HG03354 (cell line): Measurements from ENCODE around the gene MAML1.
"Not testable (repeated sequence)": the region's sequence is repeated elsewhere in the genome, so short reads cannot be mapped to it uniquely, and the experiment has no call there.

Source experiments
- ATAC-seq: cut with Tn5 transposase; IDR thresholded peaks from one replicate; pipeline ENCODE4 v1.9.1; 2021; ENCODE audit warnings: mild to moderate bottlenecking; ENCODE audit not compliant: unreplicated experiment, poor library complexity, severe bottlenecking

MAML1 gene

GRCh38 chr5:179789278-179789677 is 56.7 kb downstream of the MAML1 start:
- not testable (repeated sequence) for ATAC-seq

- ATAC-seq = no peak
Measured at GRCh38 chr5:179791881-179792611, 59.4 kb downstream of the MAML1 start.

GRCh38 chr5:179792612-179793467 is 60.2 kb downstream of the MAML1 start:
- ATAC-seq = no peak

DNA sequence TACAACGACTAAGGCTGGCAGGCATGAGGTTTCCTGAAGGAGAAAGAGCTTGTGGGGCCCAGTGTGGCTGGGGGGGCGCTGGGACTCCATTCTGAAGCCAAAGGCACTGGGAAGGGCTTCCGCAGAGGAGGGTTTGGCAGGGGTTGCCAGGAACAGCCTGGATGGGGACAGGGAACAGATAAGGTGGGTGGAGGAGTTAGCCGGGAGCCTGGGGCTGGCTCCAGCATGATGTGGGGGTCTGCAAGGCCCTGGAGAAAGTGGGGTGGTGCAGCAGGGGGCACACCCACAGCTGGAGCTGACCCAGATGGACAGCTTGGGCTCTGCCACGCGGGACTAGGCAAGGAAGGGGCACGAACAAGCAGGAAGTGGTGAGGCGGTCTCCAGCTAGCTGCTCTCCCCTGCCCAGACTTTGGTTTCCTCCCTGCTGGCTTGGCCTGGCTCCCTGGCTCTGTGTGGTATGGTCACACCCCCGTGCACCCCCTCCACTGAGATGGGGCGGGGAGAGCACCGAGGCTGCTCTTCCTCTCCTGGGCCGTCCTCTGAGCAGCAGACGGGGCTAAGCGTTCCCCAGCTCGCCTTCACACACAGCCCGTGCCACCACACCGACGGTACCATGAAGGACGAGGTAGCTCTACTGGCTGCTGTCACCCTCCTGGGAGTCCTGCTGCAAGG is 61.0 kb downstream of the MAML1 start, which contains the start of gene LTC4S:
LTC4S (plus strand) TSS at position 519 of the 672 bp plus-strand sequence; CDS start at position 614, 95 bp downstream.
- ATAC-seq = no peak

DNA sequence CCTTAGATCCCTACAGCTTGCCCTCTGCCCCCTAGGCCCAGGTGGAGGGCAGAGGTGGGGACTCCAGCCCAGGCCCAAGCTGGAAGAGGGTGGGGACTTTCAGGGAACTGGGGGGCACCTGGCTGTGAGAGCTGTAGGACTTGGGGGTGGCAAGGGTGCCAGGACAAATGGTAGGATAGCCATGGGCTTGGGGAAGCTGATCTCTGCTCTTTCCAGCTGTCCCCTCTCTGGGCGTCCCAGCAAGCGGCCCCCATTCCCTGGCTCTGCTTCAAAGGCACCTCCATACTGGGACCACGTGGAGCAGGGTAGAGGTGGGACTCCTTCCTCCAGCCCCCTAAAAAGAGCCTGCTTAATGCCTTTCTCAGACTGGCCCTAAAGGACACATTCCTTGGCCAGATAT is 61.5 kb downstream of the MAML1 start:
- ATAC-seq = no peak

GRCh38 chr5:179794575-179794974 is 62.0 kb downstream of the MAML1 start:
- no peak for ATAC-seq

DNA sequence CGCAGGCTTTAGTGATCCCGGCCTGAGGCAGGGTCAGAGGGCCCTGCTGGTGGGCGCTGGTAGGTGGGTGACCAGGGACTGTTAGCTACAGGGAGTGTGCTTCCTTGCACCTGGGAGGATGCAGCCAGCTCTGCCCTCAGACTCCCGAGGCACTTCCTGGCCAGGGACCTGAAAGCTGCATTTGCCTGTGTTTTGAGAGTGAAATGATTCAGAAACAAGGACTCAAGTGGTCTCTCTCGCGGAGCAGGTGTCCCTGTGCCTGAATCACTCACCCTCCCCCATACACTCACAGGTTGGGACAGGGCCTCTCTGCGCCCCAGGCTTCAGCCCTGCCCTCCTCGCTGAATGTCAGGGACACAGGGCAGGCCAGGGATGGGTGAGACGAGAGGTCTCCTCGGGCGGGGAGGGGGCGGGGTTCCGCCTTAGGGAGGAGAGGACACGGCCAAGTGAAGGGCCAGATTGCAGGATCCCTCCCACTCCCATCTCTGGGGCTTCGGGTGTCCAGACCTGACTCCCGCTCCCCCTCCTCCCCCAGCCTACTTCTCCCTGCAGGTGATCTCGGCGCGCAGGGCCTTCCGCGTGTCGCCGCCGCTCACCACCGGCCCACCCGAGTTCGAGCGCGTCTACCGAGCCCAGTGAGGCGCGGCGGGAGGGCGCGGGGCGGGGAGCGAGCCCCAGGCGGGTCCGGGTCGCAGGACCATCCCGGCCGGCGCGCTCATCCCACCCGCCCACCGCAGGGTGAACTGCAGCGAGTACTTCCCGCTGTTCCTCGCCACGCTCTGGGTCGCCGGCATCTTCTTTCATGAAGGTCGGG is 62.6 kb downstream of the MAML1 start:
- peak; percentile 1 for ATAC-seq

DNA sequence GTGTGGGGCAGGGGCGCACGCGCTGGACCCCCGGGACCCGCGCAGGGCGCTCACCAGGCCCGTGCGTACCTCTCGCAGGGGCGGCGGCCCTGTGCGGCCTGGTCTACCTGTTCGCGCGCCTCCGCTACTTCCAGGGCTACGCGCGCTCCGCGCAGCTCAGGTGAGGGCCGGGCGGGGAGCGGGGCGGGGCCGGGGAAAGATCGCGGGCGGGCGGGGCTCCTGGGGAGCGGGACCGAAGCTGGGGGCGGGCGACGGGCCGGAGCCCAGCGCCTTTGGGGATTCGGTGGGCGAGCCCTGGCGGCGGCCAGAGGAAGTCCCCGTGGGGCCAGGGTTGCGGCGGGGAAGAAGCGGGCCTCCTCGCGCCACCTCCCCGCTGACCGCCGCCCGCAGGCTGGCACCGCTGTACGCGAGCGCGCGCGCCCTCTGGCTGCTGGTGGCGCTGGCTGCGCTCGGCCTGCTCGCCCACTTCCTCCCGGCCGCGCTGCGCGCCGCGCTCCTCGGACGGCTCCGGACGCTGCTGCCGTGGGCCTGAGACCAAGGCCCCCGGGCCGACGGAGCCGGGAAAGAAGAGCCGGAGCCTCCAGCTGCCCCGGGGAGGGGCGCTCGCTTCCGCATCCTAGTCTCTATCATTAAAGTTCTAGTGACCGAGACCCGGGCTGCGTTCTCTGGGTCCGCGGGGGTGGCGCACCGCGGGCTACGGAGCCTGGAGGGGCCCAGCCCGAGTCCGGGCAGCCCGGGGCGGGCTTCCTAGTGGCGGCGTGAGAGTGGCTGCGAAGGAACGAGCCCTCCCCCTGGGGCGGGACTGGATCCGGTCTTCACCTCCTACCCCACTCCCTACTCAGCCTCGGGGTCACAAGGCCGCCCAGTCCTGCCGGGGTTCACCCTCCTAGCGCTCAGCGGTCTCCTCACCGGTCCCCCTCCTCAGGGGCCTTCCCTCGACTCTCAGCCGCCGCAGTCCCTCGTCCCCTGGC is 63.5 kb downstream of the MAML1 start:
- peak; percentile 78 for ATAC-seq

DNA sequence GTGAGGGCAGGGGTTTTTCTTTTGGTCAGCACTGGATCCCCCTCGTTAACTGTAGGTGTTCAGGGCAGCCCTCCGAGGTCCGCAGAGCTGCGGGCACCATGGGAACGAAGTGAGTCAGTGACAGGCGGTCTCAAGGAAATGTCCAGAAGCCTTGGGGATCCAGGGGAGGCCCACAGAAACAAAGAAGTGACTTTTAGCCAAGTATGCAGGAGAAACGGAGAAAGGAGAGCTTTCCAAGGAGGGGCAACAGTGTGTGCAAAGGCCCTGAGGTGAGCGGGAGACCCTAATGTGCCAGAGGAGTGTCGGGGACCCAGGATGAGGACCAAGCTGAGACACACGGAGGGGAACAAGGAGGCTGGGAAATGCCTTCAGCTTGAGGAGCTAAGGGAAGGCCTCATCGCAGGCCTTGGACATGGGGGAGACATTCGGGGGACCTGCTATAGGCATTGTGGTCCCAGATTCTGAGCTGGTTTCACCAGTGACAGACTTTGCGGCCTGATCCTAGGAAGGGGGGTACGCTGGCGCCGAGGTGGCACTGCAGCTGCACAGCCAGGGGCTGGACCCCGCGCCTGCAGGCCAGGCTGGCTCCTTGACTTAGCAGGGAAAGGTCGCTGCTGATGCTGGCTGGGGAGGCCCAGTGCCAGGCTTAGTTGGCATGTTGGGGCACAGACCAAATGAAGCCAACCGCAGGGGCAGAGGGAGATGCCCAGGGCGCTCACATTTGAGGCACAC is 64.4 kb downstream of the MAML1 start:
- ATAC-seq = no peak

GRCh38 chr5:179797741-179798140 is 65.1 kb downstream of the MAML1 start:
- ATAC-seq = no peak

GRCh38 chr5:179798144-179798770 is 65.6 kb downstream of the MAML1 start:
- ATAC-seq = no peak

- ATAC-seq = no peak
Measured at GRCh38 chr5:179798771-179799643, 66.4 kb downstream of the MAML1 start.

GRCh38 chr5:179799644-179799973 is 67.0 kb downstream of the MAML1 start:
- no peak for ATAC-seq

DNA sequence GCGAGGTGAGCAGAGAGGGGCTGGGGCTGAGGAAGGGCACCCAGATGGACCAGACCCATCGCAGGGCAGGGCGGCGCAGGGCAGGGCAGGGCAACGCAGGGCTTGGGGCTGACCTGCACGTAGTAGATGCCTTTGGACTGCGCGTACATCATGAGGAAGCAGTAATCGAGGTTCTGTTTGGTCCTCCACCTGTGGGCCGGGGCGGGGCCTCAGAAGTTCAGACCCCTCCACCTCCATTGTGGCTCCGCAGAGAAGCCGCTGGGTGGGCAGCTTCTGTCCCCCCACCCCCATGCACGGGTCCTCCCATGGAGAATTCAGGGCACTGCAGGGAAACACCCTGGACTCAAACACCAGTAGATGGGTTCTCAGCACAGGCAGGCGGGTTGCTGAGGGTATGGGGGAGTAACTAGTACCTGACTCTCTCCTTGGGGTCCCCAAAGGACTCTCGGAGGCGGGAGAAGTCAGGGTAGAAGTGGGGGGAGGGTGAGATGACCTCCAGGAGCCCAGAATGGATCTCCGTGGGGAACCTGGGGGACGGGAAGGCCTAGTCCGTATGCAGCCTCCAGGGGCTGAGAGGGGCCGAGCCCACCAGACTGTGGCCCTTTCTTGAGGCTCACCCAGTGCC is 67.6 kb downstream of the MAML1 start:
- ATAC-seq = no peak

GRCh38 chr5:179800696-179801201 is 68.1 kb downstream of the MAML1 start:
- no peak for ATAC-seq
